ENCODE data around the gene VILL. TPM values are rescaled to one million over a fixed set of nuclear protein-coding genes. Genes with fewer than 3 reads are reported as not detected.

VILL gene
- total and polyA plus RNA-seq, 2 donors (not counting 3 experiments of a cell fraction or from before 2014, with no cell fraction given), result 9.0 to 10.0 TPM

DNA sequence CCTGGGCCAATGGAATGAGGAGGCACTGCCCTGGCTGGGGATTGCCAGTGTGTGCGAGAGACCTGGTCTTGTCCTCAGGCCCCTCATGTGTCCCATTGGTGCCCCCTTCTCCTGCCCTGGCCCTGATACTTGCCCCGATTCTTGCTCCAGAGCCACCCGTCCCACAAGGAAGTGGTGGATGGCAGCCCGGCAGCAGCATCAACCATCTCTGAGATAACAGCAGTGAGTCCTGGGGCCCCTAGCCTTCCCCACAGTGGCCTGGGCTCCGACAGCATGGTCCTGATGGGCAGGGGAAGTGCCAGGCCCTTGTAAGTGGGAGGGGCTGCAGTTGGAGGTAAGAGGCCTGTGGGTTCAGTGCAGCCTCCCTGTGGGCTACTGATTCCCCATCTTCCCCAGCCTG lies 15.4 kb downstream of the VILL start:
- ChIA-PET POLR2A (no interaction called here), CTCF (interaction anchor here (2.1 kb wide), 1 partner anchor 32 kb away, joined by 7 read pairs; no protein-coding TSS in a partner anchor)
- TF ChIP-seq, protein P1, sequence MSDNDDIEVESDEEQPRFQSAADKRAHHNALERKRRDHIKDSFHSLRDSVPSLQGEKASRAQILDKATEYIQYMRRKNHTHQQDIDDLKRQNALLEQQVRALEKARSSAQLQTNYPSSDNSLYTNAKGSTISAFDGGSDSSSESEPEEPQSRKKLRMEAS (IDR thresholded peaks at IDR 0.05; ENCODE audit: insufficient read depth, insufficient read length), result no peak
- no peak for TF ChIP-seq GATA2 (IDR thresholded peaks at IDR 0.05; ENCODE audit: insufficient read depth, insufficient read length, low read depth, low read length)
- no peak for TF ChIP-seq POLR2A (IDR thresholded peaks at IDR 0.05; ENCODE audit: low read depth, low read length)
- TF ChIP-seq JUN (IDR thresholded peaks at IDR 0.05; ENCODE audit: borderline replicate concordance, insufficient read depth, insufficient read length, low read depth), result no peak
- TF ChIP-seq EZH2 (IDR thresholded peaks at IDR 0.05; ENCODE audit: borderline replicate concordance, low read depth, low read length, severe bottlenecking), result no peak
- no peak for TF ChIP-seq POLR2AphosphoS5 (IDR thresholded peaks at IDR 0.05; ENCODE audit: insufficient read depth, low read depth, low read length)
- TF ChIP-seq, protein P2, sequence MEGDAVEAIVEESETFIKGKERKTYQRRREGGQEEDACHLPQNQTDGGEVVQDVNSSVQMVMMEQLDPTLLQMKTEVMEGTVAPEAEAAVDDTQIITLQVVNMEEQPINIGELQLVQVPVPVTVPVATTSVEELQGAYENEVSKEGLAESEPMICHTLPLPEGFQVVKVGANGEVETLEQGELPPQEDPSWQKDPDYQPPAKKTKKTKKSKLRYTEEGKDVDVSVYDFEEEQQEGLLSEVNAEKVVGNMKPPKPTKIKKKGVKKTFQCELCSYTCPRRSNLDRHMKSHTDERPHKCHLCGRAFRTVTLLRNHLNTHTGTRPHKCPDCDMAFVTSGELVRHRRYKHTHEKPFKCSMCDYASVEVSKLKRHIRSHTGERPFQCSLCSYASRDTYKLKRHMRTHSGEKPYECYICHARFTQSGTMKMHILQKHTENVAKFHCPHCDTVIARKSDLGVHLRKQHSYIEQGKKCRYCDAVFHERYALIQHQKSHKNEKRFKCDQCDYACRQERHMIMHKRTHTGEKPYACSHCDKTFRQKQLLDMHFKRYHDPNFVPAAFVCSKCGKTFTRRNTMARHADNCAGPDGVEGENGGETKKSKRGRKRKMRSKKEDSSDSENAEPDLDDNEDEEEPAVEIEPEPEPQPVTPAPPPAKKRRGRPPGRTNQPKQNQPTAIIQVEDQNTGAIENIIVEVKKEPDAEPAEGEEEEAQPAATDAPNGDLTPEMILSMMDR (IDR thresholded peaks at IDR 0.05; ENCODE audit: extremely low read depth in 1 of 2, insufficient read depth in 1 of 2, low read depth in 1 of 2, low read length in 2 of 2), result no peak
- no peak for TF ChIP-seq FOS (IDR thresholded peaks at IDR 0.05; ENCODE audit: borderline replicate concordance, insufficient read depth, low read length)
- no peak for TF ChIP-seq MYC (IDR thresholded peaks at IDR 0.05; ENCODE audit: low read depth, low read length)
- H3K4me2 ChIP-seq (ENCODE audit: insufficient read depth, low read length), result no peak overlapping the region
- no peaks in the 10 kb centered on the region for H3K27me3 ChIP-seq (ENCODE audit: control insufficient read depth in 2 of 2, insufficient read depth in 2 of 2, low read length in 2 of 2)
- no peak overlapping the region for H3K9ac ChIP-seq (replicated peaks; ENCODE audit: extremely low read depth, insufficient read depth, low read length)
- DNase-seq (ENCODE audit: low read depth, low spot score), result no peak
- no peaks in the 10 kb centered on the region for H3K79me2 ChIP-seq (ENCODE audit: control insufficient read depth, insufficient read depth, low read length)
- dilution Hi-C loops (cut with MboI; ENCODE audit: extremely low pct_ligation_motif_present, low sequenced_read_pairs), result no loop called here
- peaks cover 0 to 14% of the 10 kb centered on the region in 2 experiments for H3K36me3 ChIP-seq (ENCODE audit: control insufficient read depth in 2 of 2, extremely low read depth in 1 of 2, insufficient read depth in 2 of 2, low read length in 2 of 2)
- no peaks in the 10 kb centered on the region for H4K20me1 ChIP-seq (replicated peaks; ENCODE audit: control insufficient read depth, extremely low read depth, insufficient read depth, low read length)
- no peaks in the 10 kb centered on the region for H3K9me1 ChIP-seq (replicated peaks; ENCODE audit: control insufficient read depth, extremely low read depth, insufficient read depth, low read length)
- no peak overlapping the region for H2AFZ ChIP-seq (ENCODE audit: low read depth, low read length)
- H3K4me1 ChIP-seq (ENCODE audit: control insufficient read depth, extremely low read depth, insufficient read depth, low read length), result no peaks in the 10 kb centered on the region
- no peaks in the 10 kb centered on the region for H3K9me3 ChIP-seq (replicated peaks; ENCODE audit: control insufficient read depth, insufficient read depth, low read length)
- no TSS peak for BruUV-seq (replicated peaks)
- intact Hi-C loops (cut with micrococcal nuclease), result no loop called here
- FAIRE-seq, result no peak
- H3K27ac ChIP-seq (ENCODE audit: insufficient read depth, low read depth, low read length), result no peak overlapping the region
- H3K4me3 ChIP-seq (replicated peaks in 1 of 3; ENCODE audit: insufficient read depth in 1 of 3, low read depth in 1 of 3, low read length in 3 of 3), result no peak overlapping the region
